ENCODE results near the gene ADAMTS19.

Gene ADAMTS19

DNA sequence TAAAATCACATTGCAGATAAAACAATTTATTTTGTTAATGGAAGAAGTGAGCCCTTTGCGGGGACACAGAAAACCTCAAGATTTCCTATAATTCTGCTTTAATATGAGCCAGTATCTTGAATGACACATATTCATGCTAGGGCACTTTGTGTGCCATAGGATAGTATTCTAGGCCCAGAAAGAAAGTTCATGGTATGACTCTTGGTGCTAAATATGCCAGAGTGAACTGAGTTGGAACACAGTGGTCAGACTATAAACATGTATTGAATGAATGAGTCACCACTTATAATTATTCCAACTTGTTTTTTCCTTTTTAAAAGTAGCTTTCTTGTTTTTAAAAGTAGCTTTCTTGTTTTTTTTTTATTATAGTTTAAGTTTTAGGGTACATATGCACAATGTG lies 46.0 kb downstream of the ADAMTS19 start:
- TF ChIP-seq, protein P1, sequence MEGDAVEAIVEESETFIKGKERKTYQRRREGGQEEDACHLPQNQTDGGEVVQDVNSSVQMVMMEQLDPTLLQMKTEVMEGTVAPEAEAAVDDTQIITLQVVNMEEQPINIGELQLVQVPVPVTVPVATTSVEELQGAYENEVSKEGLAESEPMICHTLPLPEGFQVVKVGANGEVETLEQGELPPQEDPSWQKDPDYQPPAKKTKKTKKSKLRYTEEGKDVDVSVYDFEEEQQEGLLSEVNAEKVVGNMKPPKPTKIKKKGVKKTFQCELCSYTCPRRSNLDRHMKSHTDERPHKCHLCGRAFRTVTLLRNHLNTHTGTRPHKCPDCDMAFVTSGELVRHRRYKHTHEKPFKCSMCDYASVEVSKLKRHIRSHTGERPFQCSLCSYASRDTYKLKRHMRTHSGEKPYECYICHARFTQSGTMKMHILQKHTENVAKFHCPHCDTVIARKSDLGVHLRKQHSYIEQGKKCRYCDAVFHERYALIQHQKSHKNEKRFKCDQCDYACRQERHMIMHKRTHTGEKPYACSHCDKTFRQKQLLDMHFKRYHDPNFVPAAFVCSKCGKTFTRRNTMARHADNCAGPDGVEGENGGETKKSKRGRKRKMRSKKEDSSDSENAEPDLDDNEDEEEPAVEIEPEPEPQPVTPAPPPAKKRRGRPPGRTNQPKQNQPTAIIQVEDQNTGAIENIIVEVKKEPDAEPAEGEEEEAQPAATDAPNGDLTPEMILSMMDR (IDR thresholded peaks at IDR 0.05; ENCODE audit: low read depth, low read length), result no peak
- H3K4me3 ChIP-seq (ENCODE audit: low read depth, low read length), result no peak overlapping the region

DNA sequence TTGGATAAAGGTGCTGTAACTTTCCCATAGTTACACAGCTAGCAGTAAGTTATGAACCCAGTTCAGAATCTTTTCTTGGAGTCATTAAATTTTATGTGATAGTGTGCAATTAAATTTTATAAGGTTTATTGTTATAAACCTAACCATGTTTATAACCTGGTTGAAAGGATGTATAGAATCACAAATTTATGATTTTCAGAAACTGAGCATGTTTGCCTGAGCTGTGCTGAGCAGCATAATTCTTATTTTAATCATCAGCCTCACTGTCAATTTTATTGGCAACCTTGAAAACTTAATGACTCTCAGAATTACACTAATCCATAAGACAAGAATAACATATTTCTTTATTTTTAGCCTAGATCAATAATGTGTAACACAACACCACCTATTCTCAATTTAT lies 46.9 kb downstream of the ADAMTS19 start:
- TF ChIP-seq, protein P1 (IDR thresholded peaks at IDR 0.05; ENCODE audit: low read depth, low read length), result no peak
- no peak overlapping the region for H3K4me3 ChIP-seq (ENCODE audit: low read depth, low read length)

DNA sequence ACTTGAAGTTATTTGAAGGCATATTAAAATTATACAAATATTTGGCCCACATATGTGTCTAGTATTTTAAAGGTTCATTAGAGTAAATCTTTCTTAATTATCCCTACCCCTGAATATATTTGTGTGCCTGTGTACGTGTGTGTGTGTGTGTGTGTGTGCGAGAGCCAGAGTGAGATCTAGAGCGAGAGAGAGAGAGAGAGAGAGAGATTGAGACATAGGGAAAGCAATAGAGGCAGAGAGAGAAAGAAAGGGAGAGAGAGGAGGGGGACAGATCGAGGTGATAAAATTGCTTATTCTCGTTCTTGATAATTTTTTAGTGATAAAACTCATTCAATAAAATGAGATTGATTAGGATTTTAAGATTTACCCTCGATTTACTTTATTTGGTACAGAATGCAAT lies 47.4 kb downstream of the ADAMTS19 start:
- TF ChIP-seq, protein P1 (IDR thresholded peaks at IDR 0.05; ENCODE audit: low read depth, low read length), result no peak
- H3K4me3 ChIP-seq (ENCODE audit: low read depth, low read length), result no peak overlapping the region

DNA sequence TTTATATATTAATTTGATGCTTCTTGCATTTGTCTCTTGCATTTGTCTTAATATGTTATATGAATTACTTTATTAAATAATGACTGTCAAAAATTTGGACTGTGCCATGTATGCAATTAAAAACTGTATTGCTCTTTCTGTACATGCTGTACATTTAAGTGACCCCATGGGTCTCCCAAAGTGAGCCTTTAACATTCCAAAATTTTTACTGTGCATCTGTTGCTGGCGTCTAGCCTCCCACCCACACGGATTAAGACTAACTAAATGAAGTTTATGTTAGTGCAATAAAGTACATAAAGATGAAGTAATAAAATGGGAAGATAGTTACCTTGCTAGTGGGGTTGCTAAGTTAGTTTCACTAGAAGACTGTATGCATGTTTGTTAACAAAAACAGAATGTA lies 48.5 kb downstream of the ADAMTS19 start:
- H3K4me3 ChIP-seq (ENCODE audit: low read depth, low read length), result no peak overlapping the region
- TF ChIP-seq, protein P1 (IDR thresholded peaks at IDR 0.05; ENCODE audit: low read depth, low read length), result no peak

DNA sequence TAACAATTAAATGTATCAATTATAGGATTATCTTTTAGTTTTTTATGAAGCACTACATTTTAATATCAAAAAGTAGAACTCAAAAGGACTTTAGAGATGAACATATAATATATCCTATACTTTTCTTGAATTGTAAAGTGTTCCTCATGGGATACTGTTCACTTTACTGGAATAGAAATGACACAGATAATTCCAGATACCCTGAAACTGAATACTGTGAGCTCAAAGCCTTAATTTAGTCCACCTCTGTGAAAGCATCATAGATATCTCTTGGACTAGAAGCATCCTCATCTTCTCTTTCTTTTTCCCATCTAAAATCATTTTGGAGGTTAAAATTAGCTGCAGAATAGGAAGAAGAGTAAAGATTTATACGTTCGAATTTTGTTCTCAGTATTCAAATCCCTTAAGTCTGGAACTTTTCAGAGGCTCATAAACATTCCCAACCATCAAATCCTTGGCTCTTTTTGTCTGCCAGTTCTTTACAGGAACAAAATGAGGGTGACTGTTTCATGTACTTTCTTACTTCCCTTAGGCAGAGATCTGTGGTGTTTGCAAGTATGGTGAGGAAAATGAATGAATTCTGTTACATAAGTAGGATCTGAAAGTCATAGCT lies 49.4 kb downstream of the ADAMTS19 start:
- TF ChIP-seq, protein P1 (IDR thresholded peaks at IDR 0.05; ENCODE audit: low read depth, low read length), result no peak
- H3K4me3 ChIP-seq (ENCODE audit: low read depth, low read length), result no peak overlapping the region

DNA sequence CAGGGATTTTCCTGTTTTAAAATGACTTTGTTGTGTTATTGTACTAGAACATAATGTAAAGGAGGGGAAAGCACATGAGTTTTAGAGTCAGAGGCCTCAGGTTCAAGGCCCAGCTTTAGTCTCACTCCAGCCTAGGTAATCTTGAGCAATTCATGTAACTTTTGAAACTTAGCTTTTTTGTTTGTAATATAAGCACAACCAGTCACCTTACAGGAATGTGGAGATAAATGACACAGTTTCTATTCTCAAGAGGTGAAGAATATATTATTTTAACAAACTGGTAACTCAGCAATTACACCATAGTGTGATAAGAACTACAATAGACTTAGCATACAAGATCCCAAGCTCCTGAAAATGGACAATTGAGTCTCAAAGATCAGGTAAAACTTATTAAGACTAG lies 51.2 kb downstream of the ADAMTS19 start:
- TF ChIP-seq, protein P1 (IDR thresholded peaks at IDR 0.05; ENCODE audit: low read depth, low read length), result no peak
- H3K4me3 ChIP-seq (ENCODE audit: low read depth, low read length), result no peak overlapping the region

DNA sequence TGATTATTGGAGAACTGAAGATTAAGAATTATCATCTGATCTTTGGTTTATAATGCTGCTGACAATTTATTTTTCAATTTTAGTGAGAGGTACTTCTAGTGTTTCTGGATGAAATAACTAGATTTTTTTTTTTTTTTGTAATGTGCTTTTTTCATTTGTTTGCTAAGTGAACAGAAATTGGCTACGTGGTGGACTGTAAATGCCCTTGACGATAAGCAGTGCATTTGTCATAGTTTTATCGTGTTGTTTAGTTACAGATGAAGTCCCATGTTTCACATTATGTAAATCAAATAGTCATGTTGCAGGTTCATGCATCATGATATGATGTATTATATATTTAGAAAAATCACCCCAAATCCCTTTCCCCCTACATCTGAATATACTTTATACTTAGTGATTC lies 81.0 kb downstream of the ADAMTS19 start:
- TF ChIP-seq, protein P1 (IDR thresholded peaks at IDR 0.05; ENCODE audit: low read depth, low read length), result no peak
- H3K4me3 ChIP-seq (ENCODE audit: low read depth, low read length), result no peak overlapping the region
